ENCODE data around the gene ARHGAP26. TPM values are rescaled to one million over a fixed set of nuclear protein-coding genes. Genes with fewer than 3 reads are reported as not detected.

The ARHGAP26 gene
- total and polyA plus RNA-seq, 2 of the 4 experiments (the other 2 are of a cell fraction) = 0.54 to 0.56 TPM

GRCh38 chr5:143224672-143225071 lies 454.5 kb downstream of the ARHGAP26 start (continued):
- TF ChIP-seq MAZ (IDR thresholded peaks at IDR 0.05; ENCODE audit: borderline replicate concordance, low read depth, low read length) (no peak), BHLHE40 (IDR thresholded peaks at IDR 0.05; ENCODE audit: low read depth, low read length) (no peak), FOS (IDR thresholded peaks at IDR 0.05; ENCODE audit: low read depth, low read length) (no peak), CHD1 (IDR thresholded peaks at IDR 0.05; ENCODE audit: low read depth, low read length) (no peak), RFX5 (IDR thresholded peaks at IDR 0.05; ENCODE audit: low read depth, low read length) (no peak)

- Histone ChIP-seq H4K5ac (ENCODE audit: low read depth, low read length) (no peak overlapping the region), H2AFZ (replicated peaks; ENCODE audit: low read length, poor library complexity) (peak overlapping the region; percentile 43), H3K4ac (ENCODE audit: low read depth, low read length) (no peak overlapping the region; the same call in 1 of the 2 replicates), H4K20me1 (ENCODE audit: insufficient read depth, low read length) (no peaks in the 10 kb centered on the region), H2AK9ac (replicated peaks; ENCODE audit: low read depth, low read length, poor library complexity) (no peak overlapping the region), H3K79me1 (ENCODE audit: low read depth in 1 of 2, low read length in 2 of 2) (no peaks in the 10 kb centered on the region), H2BK120ac (ENCODE audit: low read depth, low read length) (no peak overlapping the region), H2BK20ac (ENCODE audit: low read depth, low read length) (no peak overlapping the region), H3K4me2 (ENCODE audit: low read depth, low read length) (no peak overlapping the region), H2BK5ac (ENCODE audit: low read depth, low read length, poor library complexity, severe bottlenecking) (no peak overlapping the region), H3K9me1 (ENCODE audit: insufficient read depth, low read length) (peaks cover 13% of the 10 kb centered on the region), H3K4me1 (ENCODE audit: control insufficient read depth, insufficient read depth, low read length) (peaks cover 11% of the 10 kb centered on the region; the same call in 1 of the 2 replicates), H3K27ac (ENCODE audit: insufficient read depth, low read length) (no peak overlapping the region), H4K8ac (ENCODE audit: low read depth in 2 of 2, low read length in 2 of 2) (no peak overlapping the region), H2BK15ac (ENCODE audit: low read depth, low read length) (no peak overlapping the region), H2AK5ac (ENCODE audit: low read depth, low read length) (no peak overlapping the region), H3K36me3 (ENCODE audit: control insufficient read depth, insufficient read depth, low read length) (no peaks in the 10 kb centered on the region), H3K18ac (ENCODE audit: low read depth, low read length) (no peak overlapping the region), H4K91ac (ENCODE audit: insufficient read depth, low read depth, low read length) (no peak overlapping the region), H3K27me3 (ENCODE audit: control insufficient read depth, insufficient read depth, low read length) (no peaks in the 10 kb centered on the region), H3K56ac (ENCODE audit: extremely low read depth, insufficient read depth, low read length) (no peak overlapping the region), H3K14ac (replicated peaks; ENCODE audit: low read depth, low read length) (no peak overlapping the region), H3K4me3 (ENCODE audit: insufficient read depth, low read depth, low read length) (no peak overlapping the region), H3K23ac (ENCODE audit: low read depth, low read length) (no peak overlapping the region), H3K9ac (ENCODE audit: low read depth, low read length) (no peak overlapping the region), H3K9me3 (ENCODE audit: control insufficient read depth, insufficient read depth, low read length) (no peaks in the 10 kb centered on the region)
- 90% methylated on average over 2 of the region's 4 CpGs; no CpG with 5 or more reads in 1 of the 2 experiments for WGBS, 2 experiments (ENCODE audit: extremely low coverage in 2 of 2, insufficient read length in 1 of 2)
- dilution Hi-C loops (cut with HindIII; ENCODE audit: low sequenced_read_pairs, unreplicated experiment) (no loop called here), intact Hi-C loops (cut with micrococcal nuclease) (no loop called here), in situ Hi-C loops (cut with MboI; ENCODE audit: low sequenced_read_pairs) (no loop called here)
- TF ChIP-seq CTCF (conservative IDR thresholded peaks at IDR 0.05; ENCODE audit: low read depth, low read length) = no peak
- no peak for TF ChIP-seq ELK1 (IDR thresholded peaks at IDR 0.05; ENCODE audit: borderline replicate concordance, low read depth, low read length)
- no peak for TF ChIP-seq BHLHE40 (IDR thresholded peaks at IDR 0.05; ENCODE audit: low read depth, low read length)
- TF ChIP-seq MXI1 (IDR thresholded peaks at IDR 0.05; ENCODE audit: borderline replicate concordance, low read depth, low read length) = no peak
- no peak for TF ChIP-seq MAZ (IDR thresholded peaks at IDR 0.05; ENCODE audit: borderline replicate concordance, low read depth, low read length)
- TF ChIP-seq POLR2A (IDR thresholded peaks at IDR 0.05; ENCODE audit: low read depth, low read length) = no peak
- no peak for TF ChIP-seq MAFK (IDR thresholded peaks at IDR 0.05; ENCODE audit: low read depth, low read length)
- no peak for TF ChIP-seq SMC3 (IDR thresholded peaks at IDR 0.05; ENCODE audit: low read depth, low read length)
- no peak for TF ChIP-seq RFX5 (IDR thresholded peaks at IDR 0.05; ENCODE audit: low read depth, low read length)
- no peak for TF ChIP-seq FOS (IDR thresholded peaks at IDR 0.05; ENCODE audit: low read depth, low read length)
- no peak for TF ChIP-seq CHD1 (IDR thresholded peaks at IDR 0.05; ENCODE audit: low read depth, low read length)
- no peak for TF ChIP-seq RAD21 (IDR thresholded peaks at IDR 0.05; ENCODE audit: low read length)
- POLR2A ChIA-PET (ENCODE audit: unreplicated experiment) = no interaction called here
- ATAC-seq (ENCODE audit: low read depth) = no peak
- DNase-seq = no peak
- no TSS peak for BruUV-seq (replicated peaks)
- CTCF ChIA-PET = interaction anchor here (0.8 kb wide), 1 partner anchor 178 kb away, joined by 3 read pairs; the partner anchor contains the start of gene NR3C1
These were observed 455.3 kb downstream of the ARHGAP26 start for GRCh38 chr5:143225511-143225910.
